ENCODE measurements around the gene KRT83. TPM values are rescaled to one million over a fixed set of nuclear protein-coding genes. Genes with fewer than 3 reads are reported as not detected.
A peak's percentile ranks its signal among the peaks of the same experiment; 100 is the strongest.

Gene KRT83
- total and polyA plus RNA-seq, 5 experiments from 2014 or later, result not detected

- Mint-ChIP-seq H3K27ac (no peak overlapping the region), H3K4me3 (no peak overlapping the region), H3K36me3 (no peaks in the 10 kb centered on the region), H3K4me1 (peaks cover 5 to 11% (median 9%) of the 10 kb centered on the region in 4 donors), H3K27me3 (peaks cover 3 to 20% (median 10%) of the 10 kb centered on the region in 5 donors), H3K9me3 (no peaks in the 10 kb centered on the region)
- no peak for ATAC-seq
- no peak for DNase-seq
- POLR2A ChIA-PET, result no interaction called here
These were observed 35.9 kb downstream of the KRT83 start for GRCh38 chr12:52285172-52285745.

GRCh38 chr12:52284562-52285171, 36.5 kb downstream of the KRT83 start:
- no peaks in the 10 kb centered on the region for H3K36me3 Mint-ChIP-seq
- H3K4me1 Mint-ChIP-seq, result peaks cover 5 to 15% (median 9%) of the 10 kb centered on the region in 4 donors
- DNase-seq, result no peak
- no peak for ATAC-seq
- no peaks in the 10 kb centered on the region for H3K9me3 Mint-ChIP-seq
- no peak overlapping the region for H3K4me3 Mint-ChIP-seq
- POLR2A ChIA-PET, result no interaction called here
- H3K27me3 Mint-ChIP-seq, result peaks cover 6 to 22% (median 13%) of the 10 kb centered on the region in 5 donors
- no peak overlapping the region for H3K27ac Mint-ChIP-seq

GRCh38 chr12:52280796-52281560, 40.2 kb downstream of the KRT83 start:
- ATAC-seq (no peak), DNase-seq (no peak)
- POLR2A ChIA-PET, result no interaction called here
- H3K9me3 Mint-ChIP-seq, result no peaks in the 10 kb centered on the region
- H3K36me3 Mint-ChIP-seq, result no peaks in the 10 kb centered on the region
- H3K4me1 Mint-ChIP-seq, result peaks cover 4 to 13% (median 8%) of the 10 kb centered on the region in 4 donors
- H3K4me3 Mint-ChIP-seq, result no peak overlapping the region
- peak overlapping the region in 1 of 10 donors; percentile 5 for H3K27ac Mint-ChIP-seq
- H3K27me3 Mint-ChIP-seq, result peaks cover 18 to 34% (median 29%) of the 10 kb centered on the region in 5 donors

- POLR2A ChIA-PET, result no interaction called here
- Mint-ChIP-seq H3K27ac (peak overlapping the region in 1 of 10 donors; percentile 5), H3K4me3 (no peak overlapping the region), H3K36me3 (no peaks in the 10 kb centered on the region), H3K4me1 (peaks cover 4 to 13% (median 8%) of the 10 kb centered on the region in 4 donors), H3K9me3 (no peaks in the 10 kb centered on the region), H3K27me3 (peaks cover 18 to 34% (median 27%) of the 10 kb centered on the region in 5 donors)
- DNase-seq (no peak), ATAC-seq (no peak)
These were observed 40.8 kb downstream of the KRT83 start for GRCh38 chr12:52280319-52280795.

- Mint-ChIP-seq H3K4me1 (peaks cover 4 to 13% (median 8%) of the 10 kb centered on the region in 4 donors), H3K27ac (peak overlapping the region in 1 of 10 donors; percentile 13), H3K4me3 (no peak overlapping the region), H3K36me3 (no peaks in the 10 kb centered on the region), H3K9me3 (no peaks in the 10 kb centered on the region), H3K27me3 (peaks cover 21 to 40% (median 30%) of the 10 kb centered on the region in 5 donors)
- ATAC-seq (no peak), DNase-seq (no peak)
- POLR2A ChIA-PET, result interaction anchor here (0.6 kb wide), 1 partner anchor 248 kb away, joined by 6 read pairs; no protein-coding TSS in a partner anchor
These were observed 41.5 kb downstream of the KRT83 start for GRCh38 chr12:52279422-52280318.

GRCh38 chr12:52278575-52279421, 42.4 kb downstream of the KRT83 start:
- peak overlapping the region in 6 of 10 donors; percentile 23 to 73 (median 48) for H3K4me3 Mint-ChIP-seq
- ATAC-seq (peak; percentile 94 to 100), DNase-seq (peak; percentile 35 to 74 (median 66))
- peaks cover 4 to 13% (median 8%) of the 10 kb centered on the region in 4 donors for H3K4me1 Mint-ChIP-seq
- POLR2A ChIA-PET, result interaction anchor here (1.2 to 1.6 kb wide), 2 partner anchors 8 to 13 kb away, joined by 3 to 5 read pairs; no protein-coding TSS in a partner anchor
- H3K27ac Mint-ChIP-seq, result peak overlapping the region in 1 of 10 donors; percentile 31
- H3K9me3 Mint-ChIP-seq, result no peaks in the 10 kb centered on the region
- no peaks in the 10 kb centered on the region for H3K36me3 Mint-ChIP-seq
- peaks cover 26 to 49% (median 35%) of the 10 kb centered on the region in 5 donors for H3K27me3 Mint-ChIP-seq

- Mint-ChIP-seq H3K27ac (no peak overlapping the region), H3K36me3 (no peaks in the 10 kb centered on the region), H3K27me3 (peaks cover 27 to 55% (median 33%) of the 10 kb centered on the region in 5 donors), H3K4me1 (peaks cover 4 to 13% (median 8%) of the 10 kb centered on the region in 4 donors), H3K4me3 (no peak overlapping the region), H3K9me3 (no peaks in the 10 kb centered on the region)
- POLR2A ChIA-PET, result interaction anchor here (1.2 to 1.6 kb wide), 2 partner anchors 9 to 11 kb away, joined by 3 to 5 read pairs; no protein-coding TSS in a partner anchor
- ATAC-seq, result no peak
- no peak for DNase-seq
These were observed 43.5 kb downstream of the KRT83 start for GRCh38 chr12:52277486-52278245.

GRCh38 chr12:52275686-52276085, 45.5 kb downstream of the KRT83 start:
- POLR2A ChIA-PET, result no interaction called here
- Mint-ChIP-seq H3K27ac (no peak overlapping the region), H3K4me3 (no peak overlapping the region), H3K36me3 (no peaks in the 10 kb centered on the region), H3K4me1 (peaks cover 4 to 13% (median 8%) of the 10 kb centered on the region in 4 donors), H3K27me3 (peaks cover 29 to 69% (median 38%) of the 10 kb centered on the region in 5 donors), H3K9me3 (no peaks in the 10 kb centered on the region)
- ATAC-seq (no peak), DNase-seq (no peak)

- H3K4me3 Mint-ChIP-seq, result no peak within 1 kb of the TSS
- H3K9me3 Mint-ChIP-seq, result no peaks in the 10 kb centered on the region
- DNase-seq, result no peak
- no peak within 1 kb of the TSS for H3K27ac Mint-ChIP-seq
- POLR2A ChIA-PET, result no interaction called here
- peaks cover 27 to 71% (median 34%) of the 10 kb centered on the region in 5 donors for H3K27me3 Mint-ChIP-seq
- H3K4me1 Mint-ChIP-seq, result peaks cover 4 to 10% (median 7%) of the 10 kb centered on the region in 4 donors
- ATAC-seq, result no peak
- H3K36me3 Mint-ChIP-seq, result no peaks in the 10 kb centered on the region
These were observed 46.6 kb downstream of the KRT83 start, which contains the start of gene KRT86 for GRCh38 chr12:52274521-52275120. TSS of gene KRT86 (plus strand) at chr12:52274645. CDS start at chr12:52301917, 27,272 bp downstream.

- Mint-ChIP-seq H3K27me3 (peaks cover 16 to 45% (median 20%) of the 10 kb centered on the region in 5 donors), H3K27ac (peak overlapping the region in 1 of 10 donors; percentile 1), H3K4me1 (no peaks in the 10 kb centered on the region), H3K9me3 (no peaks in the 10 kb centered on the region), H3K4me3 (no peak overlapping the region), H3K36me3 (no peaks in the 10 kb centered on the region)
- DNase-seq, result no peak
- POLR2A ChIA-PET, result no interaction called here
- no peak for ATAC-seq
These were observed 50.0 kb downstream of the KRT83 start for GRCh38 chr12:52271158-52271557.
